HFFc6 (cell line): ENCODE measurements around the gene SMIM32. TPM values are rescaled to one million over a fixed set of nuclear protein-coding genes. Genes with fewer than 3 reads are reported as not detected.
A peak's percentile ranks its signal among the peaks of the same experiment; 100 is the strongest.

ENCODE experiments used
- DNase-seq: peaks from one replicate; pipeline ENCODE4 v3.0.0-alpha.2; 2018
- H3K27ac Mint-ChIP-seq: 2 replicates; pipeline ENCODE4 v1.8.0; 2020; ENCODE audit warnings: mild to moderate bottlenecking, mixed read lengths
- H3K27me3 Mint-ChIP-seq: 2 replicates; pipeline ENCODE4 v1.8.0; 2021; ENCODE audit warnings: mild to moderate bottlenecking, moderate library complexity, mixed read lengths; ENCODE audit not compliant: insufficient read depth
- H3K36me3 Mint-ChIP-seq: 2 replicates; pipeline ENCODE4 v1.8.0; 2021; ENCODE audit warnings: low read depth, mixed read lengths
- H3K4me1 Mint-ChIP-seq: 2 replicates; pipeline ENCODE4 v1.8.0; 2020; ENCODE audit warnings: low read depth, mixed read lengths
- H3K4me3 Mint-ChIP-seq: 2 replicates; pipeline ENCODE4 v1.8.0; 2020; ENCODE audit warnings: mild to moderate bottlenecking, moderate library complexity, mixed read lengths
- H3K9me3 Mint-ChIP-seq: 2 replicates; pipeline ENCODE4 v1.8.0; 2020; ENCODE audit warnings: mild to moderate bottlenecking, mixed read lengths
- total RNA-seq, 6 experiments: library from RNA; stranded (reverse); fragmentation: NEBNext Ultra II Directional; extraction: Animal tissue kit (Norgen Biotek cat#: 25700); gene quantifications; 2 replicates in 1 of 6; 3 replicates in 5 of 6; pipeline ENCODE4 v1.2.3, GENCODE V29; 2021
- TF ChIP-seq, protein P1 (sequence below): fragments of 200-600 bp; sonication (generic); IDR thresholded peaks from 2 replicates; pipeline ENCODE4 v1.5.0; 2021; ENCODE audit warnings: antibody characterized with exemption, mild to moderate bottlenecking

Gene SMIM32
- total RNA-seq, 6 experiments from 2014 or later = not detected

DNA sequence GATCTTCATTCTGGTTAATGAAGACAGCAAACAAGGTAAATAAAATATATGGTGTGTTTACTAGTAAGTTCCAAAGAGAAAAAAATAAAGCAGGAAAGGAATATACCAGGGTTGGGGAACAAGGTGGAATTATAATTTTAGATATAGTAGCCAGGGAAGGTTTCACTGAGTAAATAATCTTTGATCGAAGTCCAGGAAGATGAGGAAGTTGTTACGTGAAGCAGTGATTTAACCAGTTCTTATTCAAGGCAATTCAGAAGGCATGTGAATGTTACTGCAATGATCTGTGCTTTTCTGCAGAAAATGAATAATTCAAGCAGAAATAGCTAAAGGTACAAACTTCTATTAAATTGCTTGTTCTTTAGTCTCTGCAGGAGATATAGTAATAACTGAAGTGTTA, 6.2 kb downstream of the SMIM32 start:
- Mint-ChIP-seq H3K4me1 (peaks cover 5% of the 10 kb centered on the region; the same call in 1 of the 2 replicates), H3K27me3 (peaks cover 14% of the 10 kb centered on the region), H3K27ac (no peak overlapping the region), H3K9me3 (no peaks in the 10 kb centered on the region), H3K36me3 (peaks cover 21% of the 10 kb centered on the region), H3K4me3 (no peak overlapping the region)
- no peak for DNase-seq
- TF ChIP-seq, protein P1, sequence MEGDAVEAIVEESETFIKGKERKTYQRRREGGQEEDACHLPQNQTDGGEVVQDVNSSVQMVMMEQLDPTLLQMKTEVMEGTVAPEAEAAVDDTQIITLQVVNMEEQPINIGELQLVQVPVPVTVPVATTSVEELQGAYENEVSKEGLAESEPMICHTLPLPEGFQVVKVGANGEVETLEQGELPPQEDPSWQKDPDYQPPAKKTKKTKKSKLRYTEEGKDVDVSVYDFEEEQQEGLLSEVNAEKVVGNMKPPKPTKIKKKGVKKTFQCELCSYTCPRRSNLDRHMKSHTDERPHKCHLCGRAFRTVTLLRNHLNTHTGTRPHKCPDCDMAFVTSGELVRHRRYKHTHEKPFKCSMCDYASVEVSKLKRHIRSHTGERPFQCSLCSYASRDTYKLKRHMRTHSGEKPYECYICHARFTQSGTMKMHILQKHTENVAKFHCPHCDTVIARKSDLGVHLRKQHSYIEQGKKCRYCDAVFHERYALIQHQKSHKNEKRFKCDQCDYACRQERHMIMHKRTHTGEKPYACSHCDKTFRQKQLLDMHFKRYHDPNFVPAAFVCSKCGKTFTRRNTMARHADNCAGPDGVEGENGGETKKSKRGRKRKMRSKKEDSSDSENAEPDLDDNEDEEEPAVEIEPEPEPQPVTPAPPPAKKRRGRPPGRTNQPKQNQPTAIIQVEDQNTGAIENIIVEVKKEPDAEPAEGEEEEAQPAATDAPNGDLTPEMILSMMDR = no peak

DNA sequence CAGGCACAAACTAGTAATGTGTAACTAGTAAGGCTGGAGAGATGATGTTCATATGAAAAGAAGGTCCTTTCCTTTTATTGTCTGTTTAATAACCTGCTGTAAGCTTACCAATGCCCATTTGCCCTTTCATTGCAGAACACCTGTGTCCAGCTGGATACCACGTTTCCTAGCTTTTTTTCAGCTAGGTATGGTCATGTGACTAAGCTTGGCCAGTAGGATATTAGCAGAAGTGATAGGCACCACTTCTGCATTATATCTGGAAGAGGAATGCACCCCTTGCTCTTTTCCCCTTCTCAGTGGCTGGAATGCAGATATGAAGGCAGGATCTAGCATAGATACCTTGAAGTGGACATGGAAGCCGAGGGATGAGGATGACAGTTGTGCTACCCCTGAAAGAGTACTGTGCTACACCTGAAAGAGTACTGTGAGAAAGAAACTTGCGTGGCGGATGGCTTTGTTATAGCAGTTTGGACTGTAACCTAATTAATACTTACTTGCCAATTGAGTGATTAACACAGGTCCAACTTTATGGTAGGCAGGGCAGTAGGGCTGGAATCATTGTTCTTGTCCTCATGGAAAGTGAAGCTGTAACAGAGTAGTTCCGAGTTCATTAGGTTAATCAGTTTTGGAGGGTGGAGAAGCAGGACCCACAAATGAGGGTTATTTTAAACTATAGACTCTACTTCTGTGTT, 6.8 kb downstream of the SMIM32 start:
- no peak overlapping the region for H3K27ac Mint-ChIP-seq
- H3K27me3 Mint-ChIP-seq = peaks cover 8% of the 10 kb centered on the region
- no peak for DNase-seq
- no peaks in the 10 kb centered on the region for H3K9me3 Mint-ChIP-seq
- peaks cover 21% of the 10 kb centered on the region for H3K36me3 Mint-ChIP-seq
- no peaks in the 10 kb centered on the region for H3K4me1 Mint-ChIP-seq
- TF ChIP-seq, protein P1 = no peak
- H3K4me3 Mint-ChIP-seq = no peak overlapping the region

DNA sequence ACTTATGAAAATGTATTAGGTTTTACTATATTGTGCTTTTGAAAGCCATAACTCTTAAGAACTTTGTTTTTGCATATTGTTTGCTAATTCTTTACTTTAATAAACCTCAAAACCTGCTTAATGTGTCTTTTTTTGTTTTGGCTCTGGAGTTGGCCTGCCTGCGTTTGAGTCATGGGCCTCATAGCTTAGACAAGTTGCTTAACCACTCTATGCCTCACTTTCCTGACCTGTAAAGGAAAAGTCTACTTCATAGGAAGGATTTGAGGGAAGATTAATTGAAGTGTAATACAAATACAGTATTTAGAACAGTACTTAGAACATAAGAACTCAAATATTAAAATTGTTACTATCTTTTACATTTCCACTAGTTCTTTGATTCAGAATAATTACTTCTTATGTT, 10.3 kb downstream of the SMIM32 start:
- no peaks in the 10 kb centered on the region for H3K9me3 Mint-ChIP-seq
- no peaks in the 10 kb centered on the region for H3K27me3 Mint-ChIP-seq
- no peak for DNase-seq
- H3K36me3 Mint-ChIP-seq = peaks cover 16% of the 10 kb centered on the region
- TF ChIP-seq, protein P1 = no peak
- H3K4me1 Mint-ChIP-seq = no peaks in the 10 kb centered on the region
- no peak overlapping the region for H3K4me3 Mint-ChIP-seq
- no peak overlapping the region for H3K27ac Mint-ChIP-seq

DNA sequence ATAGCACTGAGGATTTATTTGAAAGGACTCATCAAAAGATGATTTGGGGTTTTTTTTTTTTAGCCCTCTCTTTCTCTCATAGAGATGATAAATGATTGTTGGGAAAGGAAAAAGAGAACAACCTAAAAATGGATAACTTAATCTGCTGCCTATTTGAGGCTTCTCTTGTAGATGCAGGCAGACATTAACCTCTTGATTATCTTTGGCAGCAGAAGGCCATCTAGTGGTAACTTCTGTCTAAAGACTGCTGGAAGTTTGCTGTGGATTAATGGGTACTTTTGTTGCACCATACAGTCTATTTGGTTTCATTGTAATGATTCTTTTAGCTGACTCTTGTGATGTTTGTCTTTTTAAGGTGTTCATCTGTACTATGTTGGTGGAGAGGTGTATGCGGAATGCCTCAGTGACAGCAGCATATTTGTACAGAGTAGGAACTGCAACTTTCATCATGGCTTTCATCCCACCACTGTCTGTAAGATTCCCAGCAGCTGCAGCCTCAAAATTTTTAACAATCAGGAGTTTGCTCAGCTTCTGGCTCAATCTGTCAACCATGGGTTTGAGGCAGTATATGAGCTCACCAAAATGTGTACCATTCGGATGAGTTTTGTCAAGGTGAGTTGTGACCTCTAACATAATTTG, 18.8 kb downstream of the SMIM32 start:
- TF ChIP-seq, protein P1 = peak; percentile 79
- Mint-ChIP-seq H3K27ac (no peak overlapping the region), H3K36me3 (peaks cover 16% of the 10 kb centered on the region; the same call in 1 of the 2 replicates), H3K9me3 (no peaks in the 10 kb centered on the region), H3K27me3 (no peaks in the 10 kb centered on the region), H3K4me1 (no peaks in the 10 kb centered on the region), H3K4me3 (no peak overlapping the region)
- DNase-seq = peak; percentile 50

DNA sequence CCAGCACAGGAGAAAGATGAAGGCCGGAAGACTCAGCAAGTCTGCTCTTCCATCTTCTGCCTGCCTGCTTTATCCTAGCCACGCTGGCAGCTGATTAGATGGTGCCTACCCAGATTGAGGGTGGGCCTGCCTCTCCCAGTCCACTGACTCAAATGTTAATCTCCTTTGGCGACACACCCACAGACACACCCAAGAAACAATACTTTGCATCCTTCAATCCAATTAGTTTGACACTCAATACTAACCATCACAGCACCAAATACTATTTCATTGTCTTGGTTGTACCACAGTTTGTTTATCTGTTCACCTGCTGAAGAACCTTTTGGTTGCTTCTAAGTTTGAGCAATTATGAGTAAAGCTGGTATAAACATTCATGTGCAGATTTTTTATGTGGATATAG, 23.7 kb downstream of the SMIM32 start:
- H3K9me3 Mint-ChIP-seq = no peaks in the 10 kb centered on the region
- H3K27ac Mint-ChIP-seq = no peak overlapping the region
- peaks cover 4% of the 10 kb centered on the region; the same call in 1 of the 2 replicates for H3K36me3 Mint-ChIP-seq

More for the DNA sequence above, 23.7 kb downstream of the SMIM32 start:
- Mint-ChIP-seq H3K4me3 (no peak overlapping the region), H3K4me1 (no peaks in the 10 kb centered on the region), H3K27me3 (no peaks in the 10 kb centered on the region)
- DNase-seq = no peak
- TF ChIP-seq, protein P1 = no peak
